ENCODE data around the gene GBGT1.

Gene GBGT1

DNA sequence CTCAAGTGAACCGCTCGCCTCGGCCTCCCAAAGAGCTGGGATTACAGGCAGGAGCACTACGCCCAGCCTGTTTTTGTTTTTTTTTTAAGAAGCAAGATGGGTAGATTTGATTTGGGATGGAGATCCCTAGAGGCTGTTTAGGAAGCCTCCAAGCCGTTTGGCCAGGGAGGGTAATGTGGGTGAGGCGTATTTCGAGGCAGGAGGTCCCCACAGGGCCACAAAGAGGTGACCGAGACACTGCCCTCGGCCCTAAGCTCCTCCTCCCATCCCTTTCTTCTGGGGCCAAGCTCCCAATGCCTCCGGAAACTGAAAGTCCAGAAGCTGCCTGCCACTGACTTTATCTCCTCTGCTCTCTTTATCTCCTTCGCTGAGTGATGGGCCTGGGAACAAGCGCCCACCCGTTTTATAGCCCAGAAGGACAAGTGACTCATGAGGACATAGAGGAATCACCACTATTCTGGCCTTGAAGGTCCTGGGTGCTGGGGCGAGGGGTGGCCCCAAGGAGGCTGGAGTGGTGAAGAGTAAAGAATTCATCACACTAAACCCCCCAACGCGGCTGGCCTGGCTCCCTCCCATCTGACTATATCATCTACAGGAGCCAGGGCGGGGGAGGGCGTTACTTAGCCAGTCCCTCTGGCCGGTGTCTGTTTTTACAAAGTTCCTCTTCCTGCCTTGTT, 40.6 kb downstream of the GBGT1 start:
- no peak for DNase-seq

DNA sequence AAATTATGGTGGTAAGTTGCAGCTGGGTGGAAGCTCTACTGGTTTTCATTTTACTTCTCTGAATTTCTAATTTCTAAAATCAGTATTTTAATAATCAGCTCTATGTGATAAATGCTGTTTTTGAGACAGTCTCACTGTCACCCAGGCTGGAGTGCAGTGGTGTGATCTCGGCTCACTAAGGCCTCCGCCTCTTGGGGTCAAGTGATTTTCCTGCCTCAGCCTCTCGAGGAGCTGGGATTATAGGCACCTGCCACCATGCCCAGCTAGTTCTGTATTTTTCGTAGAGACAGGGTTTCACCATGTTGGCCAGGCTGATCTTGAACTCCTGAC, 41.1 kb downstream of the GBGT1 start:
- DNase-seq, result no peak

DNA sequence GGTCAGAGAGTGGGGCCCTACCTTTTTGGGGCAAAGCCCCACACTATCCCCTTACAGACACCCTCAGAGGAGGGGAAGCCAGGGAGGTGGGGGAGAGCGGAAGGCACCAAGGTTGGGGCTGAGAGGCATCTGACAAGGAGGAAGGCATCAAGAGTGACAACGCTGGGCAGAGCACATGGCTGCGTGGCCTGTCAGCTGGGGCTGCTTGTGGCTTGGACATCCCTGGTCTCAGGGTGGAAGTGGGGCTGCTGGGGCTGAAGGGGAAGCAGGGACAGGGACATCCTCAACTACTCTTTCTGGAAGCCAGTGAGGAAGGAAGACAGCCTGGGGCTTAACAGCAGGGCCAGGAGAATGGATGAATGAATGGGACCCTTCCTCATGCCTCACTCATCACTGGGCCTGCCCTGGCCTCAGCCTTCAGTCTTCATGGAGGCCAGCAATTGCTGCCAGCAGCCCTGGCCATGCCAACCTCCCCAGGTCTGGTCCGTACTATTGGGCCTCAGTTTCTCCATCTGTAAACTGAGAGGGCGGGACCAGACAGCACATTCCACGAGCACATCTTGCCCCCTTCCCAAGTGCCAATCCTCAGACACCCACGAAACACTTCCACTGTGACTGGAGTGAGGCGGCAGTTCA, 41.7 kb downstream of the GBGT1 start:
- DNase-seq, result no peak

DNA sequence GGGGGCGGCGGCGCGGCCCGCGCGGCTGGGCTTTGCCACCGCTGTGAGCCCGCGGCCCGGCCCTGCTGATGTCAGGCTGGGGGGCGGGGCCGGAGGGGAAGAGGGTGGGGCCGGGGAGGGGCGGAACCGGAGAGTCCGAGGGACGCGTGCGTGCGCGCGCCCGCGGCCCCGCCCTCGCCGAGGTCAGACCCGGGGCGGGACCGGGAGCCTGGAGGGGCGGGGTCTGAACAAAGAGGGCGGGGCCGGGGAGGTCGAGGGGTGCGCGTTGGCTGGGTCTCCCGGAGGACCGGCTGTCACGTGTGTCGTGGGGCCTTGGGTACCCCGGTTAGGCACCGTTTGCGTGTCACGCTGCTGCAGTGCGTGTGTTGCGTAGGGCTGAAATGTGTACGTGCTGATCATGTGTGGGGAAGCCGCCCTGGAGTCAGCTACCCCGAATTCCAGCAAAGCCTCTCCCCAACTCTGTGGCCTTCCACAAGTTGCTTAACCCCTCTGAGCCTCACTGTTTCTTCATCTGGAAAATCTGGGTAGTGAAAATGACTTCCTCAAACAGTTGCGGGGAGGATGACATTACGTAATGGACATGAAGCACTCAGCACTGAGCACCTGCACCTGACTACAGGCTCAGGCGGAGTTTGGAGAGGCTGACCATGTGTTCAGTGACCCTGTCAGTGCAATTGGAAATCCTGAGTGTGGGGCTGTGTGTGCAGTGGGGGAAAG, 42.4 kb downstream of the GBGT1 start, which contains the start of gene RALGDS:
Gene RALGDS (minus strand): TSS at position 43 of the 717 bp plus-strand sequence. CDS start 86 bp downstream, outside the sequence.
- peak; percentile 75 for DNase-seq

DNA sequence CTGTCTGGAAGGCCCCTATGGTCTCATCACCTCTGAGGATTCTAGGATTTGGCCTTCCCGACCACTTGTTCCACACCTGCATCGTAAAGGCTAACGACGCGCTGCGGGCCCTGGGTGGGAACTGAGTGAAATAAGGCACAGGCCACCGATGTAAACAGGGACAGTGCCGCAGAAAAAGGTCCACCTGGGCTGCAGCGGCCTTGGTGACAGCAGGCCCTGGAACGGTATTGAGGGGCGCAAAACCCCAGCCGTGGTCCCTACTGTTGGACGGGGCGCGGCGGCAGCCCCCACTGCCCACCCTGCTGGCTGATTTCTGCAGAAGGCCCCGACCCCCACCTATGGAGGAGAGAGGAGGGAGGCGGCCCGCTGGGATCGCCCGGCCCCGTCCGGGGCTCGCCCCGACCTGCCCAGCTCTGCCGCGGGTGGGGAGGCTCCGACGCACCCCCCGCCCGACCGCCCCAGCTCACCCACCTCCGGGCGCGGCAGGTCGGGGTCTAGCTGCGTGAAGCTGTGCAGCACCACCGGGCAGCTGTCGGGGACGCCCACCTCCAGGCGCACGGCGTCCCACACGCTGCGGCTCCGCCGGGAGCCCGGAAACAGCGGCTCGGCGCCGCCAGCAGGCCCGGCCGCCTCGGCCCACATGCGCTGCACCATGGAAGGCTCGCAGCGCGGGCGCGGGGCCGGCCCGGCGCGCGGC, 43.1 kb downstream of the GBGT1 start:
- no peak for DNase-seq

DNA sequence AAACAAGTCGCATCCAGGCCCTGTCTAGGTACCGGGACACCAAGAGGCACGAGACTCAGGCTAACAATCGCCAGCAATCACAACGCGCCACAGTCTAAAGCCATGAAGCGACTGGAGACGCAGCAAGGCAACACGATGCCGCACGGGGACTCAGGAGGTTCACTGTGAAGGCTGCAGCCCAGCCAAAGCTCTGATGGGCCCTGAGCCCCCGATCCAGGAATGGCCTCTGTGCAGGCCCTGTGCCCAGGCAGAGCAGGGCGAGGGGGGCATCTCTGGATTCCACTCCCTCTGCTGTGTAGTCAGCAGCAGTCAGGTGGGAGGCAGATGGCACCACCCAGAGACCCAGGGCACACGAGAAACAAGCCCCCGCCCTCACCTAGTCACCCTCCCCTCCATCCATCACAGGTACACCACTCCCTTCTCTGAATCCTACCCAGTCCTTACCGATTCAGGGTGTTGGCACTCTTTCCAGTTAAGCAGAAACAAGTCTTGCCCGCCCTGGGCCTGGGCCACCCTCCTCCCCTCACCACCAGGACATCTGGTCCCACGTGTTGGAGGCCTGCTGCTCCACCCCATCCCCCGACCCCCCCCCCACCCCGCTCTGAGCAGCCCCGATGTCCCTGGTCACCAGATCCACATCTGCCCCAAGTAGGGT, 43.7 kb downstream of the GBGT1 start:
- no peak for DNase-seq

DNA sequence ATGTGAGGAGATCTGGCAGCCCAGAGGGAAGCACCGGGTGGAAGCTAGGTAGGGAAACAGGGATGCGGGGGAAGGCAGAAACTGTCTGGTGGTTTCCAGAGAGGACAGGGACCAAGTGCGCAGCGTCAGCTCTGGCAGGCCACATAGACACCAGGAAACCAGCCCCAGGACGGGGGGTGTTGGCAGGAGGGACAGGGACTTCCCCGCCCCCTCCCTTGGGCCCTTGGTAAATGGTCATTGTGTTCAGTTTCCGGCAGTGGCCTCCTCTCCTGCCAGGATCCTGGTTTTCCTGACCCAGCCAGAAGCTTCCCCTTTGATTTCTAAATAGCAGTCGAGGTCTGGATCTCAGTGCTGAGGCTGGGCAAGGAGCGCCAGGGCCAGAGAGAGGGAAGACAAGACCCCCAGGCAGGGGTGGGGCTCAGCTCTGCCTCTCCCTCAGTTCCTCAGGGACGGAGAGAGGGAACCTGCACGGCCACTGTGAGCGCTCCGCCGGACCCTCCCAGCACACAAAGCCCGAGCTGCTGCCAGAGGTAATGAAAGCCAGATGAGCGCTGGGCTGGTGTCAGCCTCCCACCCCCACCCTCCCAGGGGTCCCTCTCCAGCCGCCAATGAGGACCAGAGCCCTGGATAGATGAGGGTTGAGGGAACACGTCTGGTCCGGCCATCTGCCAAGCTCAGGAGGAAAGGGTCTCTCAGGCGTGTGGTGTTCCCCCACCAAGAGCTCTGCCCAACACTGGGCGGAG, 44.4 kb downstream of the GBGT1 start:
- no peak for DNase-seq

DNA sequence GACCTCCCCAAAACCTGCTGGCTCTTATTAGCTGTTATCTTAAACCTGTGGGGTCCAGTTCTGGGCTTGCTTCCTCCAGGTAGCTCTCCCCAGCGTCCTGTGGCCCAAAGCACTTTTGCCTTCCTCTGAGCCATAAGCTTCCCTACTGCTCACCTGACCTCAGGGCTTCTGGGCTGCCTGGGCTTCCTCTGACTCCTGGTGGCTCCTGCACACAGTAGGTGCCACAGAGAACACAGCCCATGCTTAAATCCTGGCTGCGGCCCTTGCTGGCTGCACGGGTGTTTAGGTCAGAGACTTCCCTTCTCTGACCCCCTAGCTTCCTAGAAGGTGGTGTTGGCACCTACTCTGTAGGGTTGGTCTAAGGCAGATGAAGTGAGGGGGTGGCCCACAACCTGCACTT, 45.1 kb downstream of the GBGT1 start:
- DNase-seq, result no peak

DNA sequence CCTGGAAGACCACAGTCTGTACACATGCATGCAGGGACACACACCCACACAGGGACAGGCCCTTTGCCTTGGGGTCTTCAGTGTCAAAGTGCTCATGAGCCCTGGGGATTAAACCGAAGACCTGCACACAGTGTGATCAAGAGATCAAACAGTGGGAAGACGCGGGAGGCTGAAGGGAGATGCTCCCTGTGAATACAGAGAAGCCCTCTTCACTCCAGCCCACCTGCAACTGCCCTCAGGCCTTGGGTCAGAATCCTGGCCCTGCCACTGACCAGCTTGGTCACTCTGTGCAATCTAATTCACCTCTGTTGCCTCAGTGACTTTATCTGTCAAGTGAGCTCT, 45.6 kb downstream of the GBGT1 start:
- DNase-seq, result no peak

DNA sequence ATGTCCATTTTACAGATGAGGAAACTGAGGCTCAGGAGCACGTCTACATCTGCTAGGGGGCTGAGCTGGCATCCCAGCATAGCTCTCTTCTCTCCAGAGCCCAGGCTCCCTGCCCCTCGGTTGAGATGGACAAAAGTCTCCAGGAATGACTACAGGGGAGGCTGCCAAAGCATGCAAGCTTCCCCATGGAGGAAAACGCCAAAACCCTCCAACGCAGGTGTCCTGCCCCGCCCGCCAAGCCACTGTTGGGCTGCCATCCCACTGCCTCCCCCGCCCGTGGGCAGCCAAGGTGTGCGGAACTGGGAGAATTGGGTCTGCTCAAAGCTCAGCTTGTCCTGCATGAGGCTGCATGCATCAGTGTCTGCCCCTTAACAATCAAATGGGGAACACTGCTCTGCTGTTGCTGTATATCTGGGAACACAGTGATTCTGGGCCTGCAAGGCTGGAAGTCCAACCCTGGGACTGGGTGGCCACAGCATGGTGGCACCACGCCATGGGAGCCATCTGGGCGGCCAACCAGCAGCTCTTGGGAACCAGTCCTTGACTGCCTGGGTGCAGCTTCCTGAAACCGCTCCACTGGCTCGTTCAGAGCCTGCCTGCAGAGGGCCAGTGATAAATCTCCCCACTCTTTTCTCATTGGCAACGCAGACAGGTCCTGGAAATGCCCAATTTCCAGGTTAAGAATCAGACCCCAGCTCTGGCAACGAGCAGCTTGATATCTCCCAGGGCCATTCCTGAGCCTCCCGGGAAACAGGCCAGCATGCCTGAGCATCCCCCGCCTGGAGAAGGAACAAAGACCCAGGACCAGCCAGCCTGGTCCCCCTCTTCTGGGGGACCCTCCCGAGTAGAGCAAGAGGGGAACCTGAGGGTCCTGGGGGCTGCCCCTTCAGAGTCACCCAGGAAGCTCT, 46.2 kb downstream of the GBGT1 start:
- DNase-seq, result no peak

DNA sequence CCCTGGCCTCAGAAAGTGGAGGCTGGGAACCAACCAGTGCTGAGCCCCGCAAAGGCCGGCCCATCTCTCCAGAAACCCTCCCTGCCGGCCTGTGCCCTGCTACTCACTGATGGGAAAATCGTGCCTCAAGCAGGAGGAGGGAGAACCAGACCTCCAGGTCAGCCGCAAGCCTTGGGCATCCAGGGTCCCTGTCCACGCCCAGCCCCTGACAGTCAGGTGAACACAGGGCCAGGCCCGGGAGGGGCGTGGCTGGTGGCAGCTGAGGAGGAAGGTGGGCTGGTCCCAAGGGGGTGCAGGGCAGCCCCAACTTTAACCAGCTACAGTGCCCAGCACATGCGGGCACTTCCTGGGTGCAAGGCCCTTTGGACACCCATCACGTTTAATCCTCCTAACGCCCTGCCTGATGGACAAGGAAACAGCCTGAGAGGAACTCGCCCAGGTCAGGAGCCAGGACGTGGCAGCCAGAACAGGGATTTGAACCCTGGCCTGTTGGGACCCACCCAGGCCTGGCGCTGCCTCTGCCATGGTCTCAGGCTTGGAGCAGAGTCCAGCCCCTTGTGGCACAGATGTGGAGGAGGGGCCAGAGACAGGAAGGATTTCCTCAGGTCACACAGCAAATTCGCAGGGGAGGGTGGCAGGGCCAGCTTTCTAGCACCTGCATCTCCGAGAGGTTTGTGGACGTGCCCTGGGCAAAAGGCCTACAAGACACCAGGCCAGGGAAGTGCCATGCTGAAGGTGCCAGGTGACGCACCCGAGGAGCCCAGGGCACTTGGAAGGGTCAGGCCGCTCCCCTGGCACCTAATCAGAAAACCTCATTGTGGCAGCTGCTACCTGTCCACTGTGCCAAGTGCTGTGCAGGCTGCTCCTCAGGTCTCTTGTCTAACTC, 47.1 kb downstream of the GBGT1 start:
- DNase-seq, result no peak

DNA sequence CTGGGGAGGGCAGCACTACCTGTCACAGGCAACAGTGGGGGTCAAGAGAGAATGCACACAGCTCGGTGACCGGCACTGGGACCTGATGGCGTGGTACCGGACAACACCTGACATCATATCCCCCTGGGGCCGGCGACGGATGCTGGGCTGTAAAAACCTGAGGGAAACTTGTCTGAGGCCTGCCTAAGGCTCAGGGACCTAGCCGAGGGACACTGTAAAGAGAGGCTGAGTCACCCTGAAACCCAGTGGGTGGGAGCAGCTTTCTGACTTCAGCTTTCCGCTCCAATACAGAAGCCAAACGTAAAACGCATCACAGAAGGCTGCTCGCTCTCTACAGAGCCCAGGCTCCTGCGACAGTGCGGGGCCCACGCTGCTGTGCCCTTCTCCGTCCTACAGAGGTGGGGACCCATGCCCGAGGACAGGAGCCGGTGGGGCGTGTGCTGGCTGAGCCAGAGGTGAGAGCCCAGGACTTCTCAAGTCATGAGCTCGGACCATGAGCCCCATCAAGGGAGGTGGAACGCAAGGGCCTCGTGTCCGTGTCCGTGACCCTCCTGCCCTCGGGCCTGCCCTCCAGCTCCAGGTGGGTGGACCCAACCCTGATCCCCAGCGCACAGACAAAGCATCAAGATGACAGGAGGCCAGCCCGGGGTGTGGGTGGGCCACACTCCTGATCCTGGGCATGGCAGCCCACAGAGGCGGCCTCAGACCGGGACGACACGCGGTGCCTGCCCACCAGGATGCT, 47.9 kb downstream of the GBGT1 start:
- DNase-seq, result no peak

DNA sequence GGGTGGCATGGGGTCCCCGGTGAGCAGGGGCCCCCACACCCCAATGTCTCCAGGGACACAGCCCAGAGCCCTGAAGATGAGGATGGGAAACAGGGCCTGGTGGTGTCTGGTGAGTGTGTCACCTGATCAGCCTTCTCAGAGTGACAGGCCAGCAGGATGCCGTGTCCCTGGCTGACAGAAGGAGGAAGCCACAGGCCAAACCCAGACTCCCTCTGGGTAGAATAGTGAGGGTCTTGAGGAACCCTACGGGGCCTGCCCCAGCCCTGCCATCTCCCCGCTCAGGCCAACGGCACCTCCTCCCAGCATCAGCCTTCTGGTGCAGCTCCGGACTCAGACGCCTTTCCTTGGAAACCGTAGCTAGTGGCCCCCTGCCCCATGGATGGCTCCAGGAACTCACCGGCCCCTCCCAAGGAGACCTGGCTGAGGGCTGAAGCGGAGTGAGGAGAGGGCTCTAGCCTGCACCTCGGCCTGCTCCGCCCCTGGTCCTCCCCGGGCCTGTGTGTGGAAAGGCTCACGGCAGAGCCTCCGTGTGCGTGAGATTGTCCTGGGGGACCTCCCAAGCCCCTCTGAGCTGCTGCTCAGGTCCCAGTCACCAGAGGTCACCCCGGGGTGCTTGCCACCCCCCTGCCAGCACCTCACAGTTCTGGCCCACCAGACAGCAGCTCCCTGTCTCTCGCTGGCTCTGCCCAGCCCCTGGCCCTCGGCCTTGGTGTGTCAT, 48.7 kb downstream of the GBGT1 start:
- DNase-seq, result no peak

DNA sequence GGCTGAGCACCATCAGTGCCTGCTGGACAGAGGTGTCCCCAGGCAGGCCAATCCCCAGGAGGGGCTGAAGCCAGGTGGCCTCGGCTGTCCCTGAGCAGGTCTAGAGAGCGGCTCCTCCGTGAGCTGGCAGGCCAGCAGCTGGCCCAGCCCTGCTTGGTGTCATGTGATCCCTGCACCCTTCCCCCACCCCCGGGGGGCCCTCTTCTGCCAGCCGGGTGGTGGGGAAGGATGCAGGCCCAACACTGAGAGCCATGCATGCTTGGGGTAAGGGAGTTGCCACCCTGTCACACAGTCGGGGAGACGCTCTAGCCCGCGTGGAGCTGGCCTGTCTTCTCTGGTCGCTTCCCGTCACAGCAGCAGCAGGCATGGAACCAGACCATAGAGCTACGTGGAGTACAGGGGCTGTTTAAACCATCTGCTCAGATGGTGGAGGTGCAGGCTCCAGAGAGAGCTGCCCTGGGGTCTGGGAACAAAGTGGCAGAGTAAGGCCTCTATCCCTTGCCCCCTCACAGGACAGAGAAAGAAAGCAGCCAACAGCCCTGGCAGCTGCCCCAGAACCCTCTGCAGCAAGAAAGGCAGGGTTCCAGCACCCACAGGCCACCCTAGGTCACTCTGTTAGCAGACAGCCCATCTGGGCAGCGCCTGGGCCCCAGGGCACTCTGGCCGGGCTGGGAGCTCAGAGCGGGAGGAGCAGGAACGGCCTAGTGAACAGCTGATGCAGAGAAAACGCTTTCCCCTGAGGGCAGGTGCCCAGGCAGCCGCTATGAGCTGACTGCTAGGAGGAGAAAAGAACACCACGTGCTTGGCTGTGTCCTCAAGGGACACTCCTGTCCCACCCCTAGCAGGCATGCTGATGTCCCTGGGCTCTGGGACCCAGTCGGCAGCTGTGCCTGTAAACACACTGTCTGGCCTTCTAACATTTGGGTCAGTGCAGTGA, 49.5 kb downstream of the GBGT1 start:
- no peak for DNase-seq

DNA sequence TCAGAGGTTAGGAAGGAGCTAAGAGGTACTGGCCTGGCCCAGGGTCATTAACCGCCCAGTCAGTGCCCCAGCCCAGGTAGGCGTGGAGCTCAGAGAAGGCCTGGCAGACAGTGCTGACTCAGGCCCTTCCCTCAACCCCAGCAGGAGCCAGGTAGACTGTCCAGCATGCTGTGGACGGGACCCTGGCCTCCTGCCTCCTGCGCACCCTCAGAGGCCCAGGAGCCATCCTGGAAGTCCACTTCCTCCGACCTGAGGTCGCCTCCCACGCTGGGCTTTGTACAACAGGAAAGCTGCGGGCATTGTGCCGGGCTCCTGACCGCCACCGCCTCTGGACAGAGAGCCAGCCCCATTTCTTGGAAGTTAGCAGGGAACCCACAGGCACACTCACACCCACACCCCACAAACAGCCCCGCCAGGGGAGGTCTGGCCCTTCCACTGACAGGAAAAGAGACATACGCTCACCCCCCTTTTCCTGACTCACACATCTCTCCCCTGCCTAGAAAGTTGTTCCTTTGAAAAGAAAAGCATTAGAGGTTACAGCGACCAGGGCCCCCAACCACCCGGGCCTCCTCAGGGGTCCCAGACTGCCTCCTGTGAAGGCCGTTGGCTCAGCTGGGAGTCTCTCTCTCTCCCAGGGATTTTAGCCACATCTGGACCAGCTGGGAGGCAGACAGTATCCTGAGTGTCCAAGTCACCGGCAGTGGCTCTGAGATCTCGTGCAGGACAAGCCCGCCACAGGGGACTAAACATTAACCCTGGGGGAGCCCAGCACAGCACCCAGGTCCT, 50.4 kb downstream of the GBGT1 start:
- no peak for DNase-seq

DNA sequence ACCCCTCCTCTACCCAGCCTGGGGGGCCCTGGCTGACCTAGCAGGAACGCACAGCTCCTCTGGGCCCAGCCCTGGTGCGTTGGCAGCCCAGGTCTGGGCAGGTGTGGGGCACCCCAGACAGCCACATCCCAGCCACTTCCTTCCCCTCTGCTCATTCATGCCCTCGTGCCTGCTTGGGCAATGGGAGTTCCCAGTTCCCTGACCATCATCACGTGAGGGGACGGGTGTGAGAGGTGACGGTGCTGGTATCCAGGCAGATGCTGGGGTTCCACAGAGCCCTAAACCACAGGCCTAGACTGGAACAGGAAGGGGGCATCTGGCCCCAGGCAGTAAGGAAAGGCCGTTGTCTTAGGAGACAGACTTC, 51.1 kb downstream of the GBGT1 start:
- DNase-seq, result no peak
